HG03159 (cell line): ENCODE results near the gene SPRYD3.

Experiments
- ATAC-seq: cut with Tn5 transposase; IDR thresholded peaks from one replicate; pipeline ENCODE4 v1.9.1; 2021; ENCODE audit warnings: mild to moderate bottlenecking, moderate library complexity; ENCODE audit not compliant: unreplicated experiment

The SPRYD3 gene

DNA sequence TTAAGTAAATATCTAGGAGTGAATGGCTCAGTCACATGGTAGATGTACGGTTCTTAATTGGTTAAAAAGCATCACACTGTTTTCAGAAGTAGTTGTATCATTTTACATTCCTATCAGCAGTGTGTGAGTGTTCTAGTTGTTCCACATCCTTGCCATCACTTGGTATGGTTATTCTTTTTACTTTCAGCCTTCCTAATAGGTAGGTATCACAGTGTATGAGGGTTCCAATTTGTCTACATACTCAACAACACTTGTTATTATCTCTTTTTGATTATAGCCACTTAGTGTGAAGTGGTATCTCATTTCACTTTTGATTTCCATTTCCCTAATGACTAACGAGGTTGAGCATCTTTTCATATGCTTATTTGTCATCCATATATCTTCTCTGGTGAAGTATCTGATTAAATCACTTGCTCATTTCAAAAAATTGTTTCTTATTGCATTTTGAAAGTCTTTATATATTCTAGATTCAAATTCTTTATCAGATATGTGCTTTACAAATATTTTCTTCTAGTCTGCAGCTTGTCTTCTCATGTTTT lies 3.5 kb upstream of the SPRYD3 start:
- no peak for ATAC-seq

DNA sequence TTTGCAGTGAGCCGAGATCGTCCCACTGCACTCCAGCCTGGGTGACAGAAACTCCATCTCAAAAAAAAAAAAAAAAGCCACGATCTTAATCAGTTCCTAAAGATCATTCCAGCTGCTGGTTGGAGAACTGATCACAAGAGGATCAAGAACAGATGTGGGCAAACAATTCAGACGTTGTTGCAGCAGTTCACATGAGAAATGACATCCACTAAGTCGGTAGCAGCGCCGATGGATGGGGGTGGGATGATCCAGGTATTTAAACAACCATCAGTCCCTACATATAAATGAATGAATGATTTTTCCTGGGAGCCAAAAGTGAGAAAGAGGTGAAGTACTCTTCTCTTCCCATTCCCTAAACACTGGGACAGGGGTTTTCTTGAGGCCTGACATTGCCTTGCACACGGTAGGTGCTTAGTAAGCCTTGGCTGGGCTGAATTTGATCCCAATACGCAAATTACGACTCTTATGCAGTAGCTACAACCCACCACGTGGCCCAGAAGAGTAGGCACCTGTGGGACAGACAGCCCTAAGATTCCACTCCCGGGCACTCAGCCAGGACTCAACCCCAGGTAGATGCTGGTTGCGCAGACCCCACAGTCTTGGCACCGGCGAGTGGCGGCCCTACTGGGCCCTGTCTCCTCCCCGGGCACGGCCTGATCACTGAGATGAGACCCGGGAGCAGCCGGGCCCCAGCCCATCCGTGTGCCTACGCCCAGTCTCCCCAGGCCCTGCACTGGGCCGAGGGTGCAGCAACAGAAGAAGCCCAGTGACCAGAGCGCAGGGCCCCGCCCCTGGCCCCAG lies 565 bp downstream of the SPRYD3 start:
- ATAC-seq, result peak; percentile 34

DNA sequence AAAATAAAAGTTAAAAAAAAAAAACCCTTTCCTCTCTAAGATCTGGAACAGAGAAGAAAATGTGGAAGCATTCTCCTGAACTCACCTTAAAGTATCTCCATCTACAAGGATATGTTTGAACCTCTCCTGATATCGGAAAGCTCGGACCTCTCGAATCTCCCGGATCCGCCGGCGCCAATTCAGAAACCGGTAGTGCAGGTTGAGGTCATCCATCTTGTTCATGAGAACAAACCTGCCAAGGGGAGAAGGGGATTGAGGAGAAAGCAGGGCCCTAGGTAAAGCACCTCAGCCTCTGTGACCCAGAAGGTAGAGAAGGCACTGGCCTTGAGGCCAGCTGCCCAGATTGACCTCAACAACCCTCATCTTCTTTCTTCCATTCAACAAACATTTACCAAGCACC lies 2.2 kb downstream of the SPRYD3 start:
- ATAC-seq, result no peak

DNA sequence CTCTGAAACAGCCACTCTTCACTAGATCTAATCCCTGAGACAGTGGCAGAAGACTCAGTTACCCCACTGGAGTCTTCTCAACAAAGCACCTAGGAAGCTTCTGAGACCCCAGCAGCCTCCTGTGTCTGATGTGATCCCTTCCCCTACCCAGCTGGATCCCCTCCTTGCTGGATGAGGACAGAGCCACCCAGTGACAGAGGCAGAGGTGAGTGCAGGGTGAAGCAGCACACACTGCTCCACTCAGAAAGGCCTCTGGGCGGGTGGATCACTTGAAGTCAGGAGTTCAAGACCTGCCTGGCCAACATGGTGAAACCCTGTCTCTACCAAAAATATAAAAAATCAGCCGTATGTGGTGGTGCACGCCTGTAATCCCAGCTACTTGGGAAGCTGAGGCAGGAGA lies 2.7 kb downstream of the SPRYD3 start:
- ATAC-seq, result no peak

DNA sequence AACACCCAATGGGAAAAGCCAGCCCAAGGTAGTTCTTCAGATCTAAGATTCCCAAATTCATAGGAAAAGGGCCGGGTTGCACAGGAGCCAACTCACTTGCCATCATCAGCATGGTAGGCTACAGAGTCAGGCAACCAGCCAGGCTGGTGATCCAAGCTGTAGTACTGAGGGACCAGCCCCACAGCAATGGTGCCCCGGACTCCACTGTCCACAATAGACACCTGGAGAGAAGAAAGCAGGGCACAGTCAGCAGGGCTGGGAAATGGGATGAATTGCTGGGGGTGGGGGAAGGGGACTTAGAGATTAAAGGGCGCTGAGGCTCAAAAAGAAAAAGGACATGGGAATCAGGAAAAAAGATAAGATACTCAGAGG lies 4.2 kb downstream of the SPRYD3 start:
- ATAC-seq, result no peak

DNA sequence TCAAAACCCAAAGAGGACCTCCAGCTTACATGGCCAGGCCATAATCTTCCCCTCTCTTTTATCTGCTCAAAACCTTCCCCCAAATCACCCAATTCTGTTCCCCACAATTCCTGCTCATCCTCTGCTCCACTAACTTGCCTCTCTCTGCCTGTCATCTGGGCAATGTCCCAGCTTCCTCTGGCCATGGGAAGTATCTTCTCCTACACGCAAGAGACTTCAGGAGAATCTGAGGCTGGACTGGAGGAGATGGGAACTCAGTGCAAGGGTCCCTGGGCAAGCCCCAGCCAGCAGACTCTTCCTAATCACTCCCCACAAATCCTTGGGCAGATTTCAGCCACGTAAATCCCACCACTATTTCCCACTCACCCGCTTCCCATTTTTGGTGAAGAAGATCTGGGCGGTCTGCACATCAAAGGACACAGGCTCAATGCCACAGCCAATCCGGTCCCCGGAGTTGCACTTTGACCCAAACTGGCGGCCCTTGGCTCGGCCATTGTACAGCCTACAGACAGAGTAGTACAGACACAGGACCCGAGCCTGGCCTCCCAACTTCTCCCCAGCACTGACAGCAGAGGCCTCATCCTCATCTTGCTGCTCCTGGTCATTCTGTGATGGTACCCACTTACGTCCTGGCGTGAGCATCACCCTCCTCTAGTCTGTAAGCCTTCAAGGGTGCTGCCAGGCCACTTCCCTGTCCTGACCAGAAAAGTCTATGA lies 4.7 kb downstream of the SPRYD3 start:
- no peak for ATAC-seq

DNA sequence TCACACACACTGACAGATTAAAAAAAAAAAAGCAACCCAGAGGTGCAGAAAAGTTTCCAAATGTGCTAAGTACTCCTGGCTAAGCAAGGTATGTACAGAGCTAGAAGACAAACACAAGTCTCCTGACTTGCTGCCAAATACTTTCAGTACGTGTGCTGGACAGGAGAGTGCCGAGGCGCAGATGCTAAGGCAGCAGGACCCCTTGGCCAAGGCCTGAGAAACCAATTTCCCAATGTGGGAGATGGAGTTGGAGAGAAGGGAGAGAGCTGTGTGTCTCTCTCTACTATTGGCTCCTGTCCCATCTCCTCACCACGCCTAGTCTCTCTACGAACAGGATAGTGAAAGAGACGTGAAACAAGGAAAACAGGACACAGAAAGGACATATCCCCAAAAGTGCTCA lies 5.3 kb downstream of the SPRYD3 start:
- ATAC-seq, result no peak

DNA sequence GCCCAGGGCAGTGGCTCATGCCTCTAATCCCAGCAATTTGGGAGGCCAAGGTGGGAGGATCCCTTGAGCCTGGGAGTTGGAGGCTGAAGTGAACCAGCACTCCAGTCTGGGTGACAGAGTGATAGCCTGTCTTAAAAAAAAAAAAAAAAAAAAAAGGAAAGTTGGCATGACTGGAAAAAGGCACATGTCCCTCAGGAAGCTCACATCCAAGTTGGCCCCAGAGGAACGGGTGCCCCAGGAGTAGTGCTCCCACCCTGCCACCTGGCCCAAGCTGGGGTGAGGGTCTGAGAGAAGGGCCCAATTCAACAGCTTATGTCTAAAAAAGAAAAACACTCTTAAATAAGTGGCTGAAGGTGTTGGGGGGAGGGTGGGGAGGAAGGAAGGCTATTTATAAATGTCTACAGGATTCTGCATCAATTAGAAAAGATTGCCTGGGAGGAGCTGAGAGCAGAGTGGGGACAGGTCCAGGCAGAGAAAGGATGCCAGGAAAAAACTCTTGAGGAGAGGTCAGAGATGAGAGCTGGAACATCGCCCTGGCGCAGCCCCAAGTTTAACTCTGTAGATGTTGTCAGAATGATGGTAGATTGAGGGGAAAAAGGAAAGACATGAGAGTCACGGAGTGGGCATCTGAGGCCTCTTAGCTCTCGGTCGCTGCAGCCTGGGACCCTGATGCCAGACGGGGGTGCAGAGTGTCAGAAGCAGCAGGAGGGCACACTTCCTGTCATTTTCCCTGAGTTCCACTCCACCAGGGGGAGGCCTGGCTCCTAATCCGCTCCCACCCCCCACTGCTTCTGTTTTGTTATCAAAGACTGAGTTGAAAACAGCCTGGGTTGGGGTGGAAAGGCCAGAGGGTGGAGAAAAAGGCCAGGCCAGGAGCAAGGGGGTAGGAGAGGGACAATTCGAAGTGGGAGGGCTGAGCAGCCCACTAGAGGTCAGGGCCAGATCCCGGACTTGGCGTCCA lies 7.3 kb downstream of the SPRYD3 start:
- no peak for ATAC-seq

DNA sequence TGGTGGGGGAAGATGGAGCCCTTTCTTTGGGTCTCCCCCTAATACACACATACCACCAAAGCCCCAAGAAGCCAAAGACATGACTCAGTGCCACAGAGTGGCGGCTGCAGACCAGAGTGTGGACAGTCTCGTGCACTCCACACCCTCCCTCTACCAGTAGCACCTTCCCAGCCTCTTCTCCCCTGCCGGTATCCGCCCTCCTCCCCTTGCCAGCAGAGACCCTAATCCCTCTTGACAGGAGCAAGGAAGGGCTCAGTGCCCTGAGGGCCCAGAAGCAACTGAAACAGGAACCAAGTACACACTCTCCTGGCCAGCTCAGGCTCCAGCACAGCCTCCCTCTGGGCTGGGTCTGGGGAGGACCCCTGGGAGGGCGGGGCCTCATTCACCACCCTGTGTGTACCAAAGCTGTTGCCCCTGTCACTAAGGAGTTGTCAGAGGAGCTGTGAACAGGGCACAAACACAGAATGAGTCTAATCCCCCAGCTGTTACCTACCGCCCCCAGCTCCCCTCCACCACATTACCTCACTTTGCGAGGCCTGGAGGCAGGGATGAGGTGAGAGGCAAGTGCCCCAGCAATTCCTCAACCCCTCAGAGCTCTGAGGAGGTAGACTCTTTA lies 8.2 kb downstream of the SPRYD3 start:
- ATAC-seq, result no peak

DNA sequence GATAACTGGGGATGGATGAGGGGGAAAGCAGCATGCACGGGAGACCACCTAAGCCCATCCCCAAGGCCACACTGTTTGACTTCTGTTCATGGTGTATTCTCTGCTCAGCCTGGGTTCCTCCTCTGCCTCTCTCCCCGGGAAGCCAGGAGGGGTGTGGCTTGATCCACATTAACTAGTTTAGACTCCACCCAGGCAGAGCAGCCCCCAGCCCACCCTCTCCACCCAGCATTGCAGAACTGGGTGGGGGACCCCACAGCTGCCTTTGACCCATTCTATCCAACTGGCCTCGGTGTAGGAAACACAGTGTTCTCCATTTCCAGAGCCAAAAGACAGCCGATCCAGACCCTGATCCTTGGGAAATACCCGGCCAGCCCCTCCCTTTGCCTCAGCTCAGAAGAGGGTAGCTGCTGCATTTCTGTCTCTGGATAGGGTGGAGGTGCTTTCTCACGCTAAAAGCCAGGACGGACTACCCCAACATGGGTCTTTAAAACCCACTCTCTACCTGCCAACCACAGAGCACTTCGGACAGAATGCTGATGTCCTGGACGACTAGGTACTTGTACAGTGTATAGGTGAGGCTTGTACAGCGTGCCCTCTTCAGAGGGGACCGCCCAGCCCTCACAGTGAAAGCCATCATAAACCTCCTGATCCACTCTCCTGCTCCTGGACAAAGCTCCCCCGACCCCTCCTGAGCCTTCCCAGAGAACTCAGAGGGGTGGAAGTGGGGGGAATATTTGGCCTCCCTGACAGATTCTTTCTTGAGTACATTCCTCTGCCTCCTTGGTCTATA lies 9.4 kb downstream of the SPRYD3 start:
- no peak for ATAC-seq

DNA sequence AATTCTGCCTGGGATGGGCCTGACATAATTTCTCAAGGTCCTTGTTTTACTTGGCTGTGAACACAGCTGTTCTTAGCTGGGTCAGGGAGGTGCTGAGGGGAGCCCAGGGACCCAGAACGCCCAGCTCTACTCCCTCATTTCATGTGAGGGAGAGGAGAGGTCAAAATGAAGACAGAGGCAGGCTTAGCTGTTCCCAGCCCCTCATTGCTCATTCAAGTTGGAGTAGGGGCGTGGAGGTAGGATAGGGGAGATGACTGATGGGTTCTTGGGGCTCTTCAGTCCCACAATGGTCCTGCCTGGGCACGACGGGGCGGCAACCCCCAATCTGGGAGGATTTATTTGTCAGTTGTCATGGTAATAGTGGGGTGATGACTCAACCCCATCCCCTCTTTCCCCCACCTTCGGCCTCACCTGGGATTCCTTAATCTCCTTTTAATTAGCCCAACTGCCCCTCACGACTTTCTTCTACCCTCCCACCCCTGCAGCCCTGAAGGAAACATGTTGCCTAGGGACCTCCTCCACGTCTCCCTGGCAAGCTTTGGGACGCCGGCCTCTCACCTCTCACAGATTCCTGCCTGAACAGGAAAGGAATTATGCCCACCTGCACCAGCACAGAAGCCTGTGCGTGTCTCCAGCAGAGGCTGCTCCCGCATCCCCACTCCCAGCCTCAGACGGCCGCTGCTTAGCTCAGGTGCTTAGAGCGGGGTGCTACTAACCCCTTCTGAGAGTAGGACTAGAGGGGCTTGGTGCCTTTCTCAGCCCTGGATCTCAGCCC lies 10.2 kb downstream of the SPRYD3 start:
- ATAC-seq, result no peak

DNA sequence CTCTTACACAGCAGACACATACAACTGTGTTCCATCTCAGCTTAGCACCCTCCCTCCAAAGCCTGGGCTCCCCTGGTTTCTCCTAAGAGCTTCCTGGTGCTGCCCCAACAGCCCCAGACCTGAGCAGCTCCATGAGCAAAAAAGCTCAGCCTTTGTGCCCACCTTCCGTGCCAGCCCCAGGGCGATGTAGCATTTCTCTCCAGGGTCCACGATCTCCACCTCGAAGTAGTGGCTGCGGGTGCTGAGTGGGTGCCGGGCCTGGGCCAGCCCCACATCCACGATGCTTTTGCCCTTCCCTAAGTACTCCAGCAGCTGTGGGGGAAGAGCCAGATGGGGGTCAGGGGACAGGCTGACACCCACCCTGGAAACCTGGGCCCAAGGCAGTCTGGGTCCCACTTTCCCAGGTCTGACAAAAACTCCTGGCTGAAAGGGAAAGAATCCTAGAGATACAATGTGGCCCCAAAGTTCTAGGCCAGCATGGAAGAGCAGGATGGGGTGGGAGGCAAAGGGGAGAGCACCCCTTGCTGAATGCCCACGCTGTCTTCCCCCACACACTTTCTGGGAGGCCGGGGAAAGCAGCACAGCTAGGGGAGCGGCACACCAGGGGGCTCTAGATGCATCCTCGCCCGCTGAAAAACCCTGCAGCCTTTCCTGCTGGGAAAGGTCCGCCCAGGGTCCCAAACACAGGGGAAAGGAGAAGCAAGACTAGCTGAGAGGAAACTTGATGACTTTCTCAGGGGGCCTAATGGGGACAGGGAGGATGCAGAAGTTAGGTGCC lies 11.0 kb downstream of the SPRYD3 start:
- ATAC-seq, result no peak

DNA sequence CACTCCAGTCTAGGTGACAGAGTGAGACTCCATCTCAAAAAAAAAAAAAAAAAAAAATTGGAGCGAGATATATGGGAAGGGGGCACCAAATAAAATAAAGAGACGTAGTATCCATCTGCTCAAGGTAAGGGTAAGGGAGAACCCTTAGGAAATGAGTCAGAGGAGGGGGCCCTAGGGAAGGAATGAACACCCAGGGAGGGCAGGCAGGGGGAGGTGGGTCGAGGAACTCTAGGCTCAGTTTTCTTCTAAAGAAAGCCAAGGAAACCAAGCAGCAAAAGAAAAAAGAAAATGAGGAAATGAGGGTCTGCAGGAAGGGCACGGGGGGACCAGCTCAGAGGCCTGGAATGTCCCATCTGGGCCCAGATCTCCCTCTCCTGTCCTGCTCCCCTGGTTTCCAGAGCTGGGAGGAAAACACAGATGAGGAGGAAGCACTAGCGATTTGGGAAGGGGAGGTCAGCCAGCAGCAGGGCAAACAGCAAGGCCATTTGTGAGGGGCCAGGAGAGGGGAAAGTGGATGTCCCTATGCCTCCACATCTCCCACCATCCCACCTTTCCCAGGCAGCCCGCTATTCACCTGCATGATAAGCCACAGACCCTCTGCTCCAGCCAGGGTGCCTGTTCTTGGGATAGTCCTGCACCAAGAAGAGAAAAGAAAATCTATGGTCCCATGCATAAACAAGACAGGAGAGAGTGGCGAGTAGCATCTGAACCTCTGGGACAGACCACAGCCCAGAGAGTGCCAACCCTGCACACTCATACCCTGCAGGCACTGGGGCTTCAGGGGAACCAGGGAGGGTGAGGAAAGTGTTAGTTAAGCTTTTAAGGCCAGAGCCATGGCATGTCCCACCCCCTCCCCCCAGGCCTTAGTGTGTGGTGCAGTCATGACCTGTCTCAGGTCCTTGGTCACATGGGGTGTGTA lies 11.9 kb downstream of the SPRYD3 start:
- no peak for ATAC-seq

DNA sequence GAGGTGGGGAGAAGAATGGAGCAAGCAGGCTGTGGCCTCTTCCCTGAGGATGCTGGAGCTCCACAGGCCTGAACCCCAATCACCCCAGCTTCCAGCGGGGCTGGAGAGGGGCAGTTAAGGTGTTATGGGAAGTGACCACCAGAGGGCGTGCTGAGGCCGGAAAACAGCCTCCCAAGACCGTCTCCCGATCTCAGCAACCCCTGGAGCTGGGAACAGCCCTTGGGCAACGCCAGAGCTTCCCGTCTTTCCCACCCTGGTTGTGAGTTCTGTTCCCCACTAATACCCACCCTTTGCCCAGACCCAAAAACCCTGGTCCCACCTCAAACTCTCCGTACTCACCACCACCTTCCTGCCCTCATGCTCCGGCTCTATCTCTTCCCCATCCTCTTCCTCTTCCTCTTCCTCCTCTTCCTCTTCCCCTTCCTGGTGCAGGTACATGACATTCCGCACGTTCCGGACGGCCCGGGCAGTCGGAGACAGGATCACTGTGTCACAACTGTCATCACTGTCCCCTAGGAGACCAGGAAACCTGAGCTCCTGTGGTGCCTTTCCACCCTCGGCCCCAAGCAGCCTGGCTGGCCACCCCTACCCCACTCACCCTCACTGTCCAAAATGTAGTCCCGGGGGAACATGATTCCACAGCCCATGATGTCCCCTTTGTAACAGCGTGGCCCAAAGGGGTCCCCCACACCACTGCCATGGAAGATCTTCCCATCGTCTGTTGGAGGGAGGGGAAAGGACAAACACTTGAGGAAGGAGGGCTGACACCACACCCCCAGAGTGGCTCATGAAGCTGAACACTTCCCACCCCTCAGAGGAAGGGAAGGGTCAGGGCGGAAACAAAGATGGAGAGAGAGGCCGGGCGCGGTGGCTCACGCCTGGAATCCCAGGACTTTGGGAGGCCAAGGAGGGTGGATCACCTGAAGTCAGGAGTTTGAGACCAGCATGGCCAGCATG lies 12.9 kb downstream of the SPRYD3 start:
- ATAC-seq, result no peak

DNA sequence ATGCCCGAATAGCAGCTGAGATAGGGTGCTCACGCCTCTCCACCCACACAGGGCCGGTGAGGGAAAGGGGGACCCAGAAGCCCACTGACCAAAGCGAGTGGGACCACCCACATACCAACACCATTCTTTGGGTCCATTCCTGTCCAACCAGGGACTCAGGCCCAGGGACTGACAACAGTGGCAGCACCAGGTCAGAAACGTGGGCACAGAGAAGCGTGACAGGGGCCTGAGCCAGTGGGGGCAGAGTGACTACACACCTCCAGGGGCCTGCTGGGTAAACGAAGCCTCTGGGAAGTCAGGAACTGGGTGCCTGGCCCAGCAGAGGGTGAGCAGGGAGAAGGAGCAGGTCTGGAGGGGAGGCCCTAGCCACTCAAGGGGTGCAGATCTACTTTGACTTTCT lies 13.7 kb downstream of the SPRYD3 start:
- no peak for ATAC-seq
